ENCODE results near the gene GRIA1. TPM values are rescaled to one million over a fixed set of nuclear protein-coding genes. Genes with fewer than 3 reads are reported as not detected.

The GRIA1 gene
- total and polyA plus RNA-seq, 5 donors from 2014 or later = not detected

DNA sequence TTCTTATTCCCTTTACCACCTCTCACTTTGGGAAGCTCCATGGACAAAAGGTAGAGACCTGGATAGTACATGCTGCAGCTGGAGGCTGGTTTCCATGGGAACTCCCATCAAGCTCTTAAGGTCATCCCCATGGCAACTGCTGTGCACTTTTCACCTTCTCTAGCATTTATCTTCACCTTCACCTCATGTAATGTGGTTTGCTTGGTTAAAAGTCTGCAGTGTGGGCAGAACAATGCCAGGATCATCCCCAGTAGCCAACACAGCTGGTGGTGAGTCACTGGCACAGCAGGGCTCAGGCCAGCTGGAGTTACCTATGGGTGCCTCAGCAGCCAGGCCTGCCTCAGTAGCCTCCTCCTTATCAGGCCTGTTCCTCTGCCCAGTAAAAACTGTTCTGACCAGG is 210.5 kb downstream of the GRIA1 start:
- no peaks in the 10 kb centered on the region for H3K27me3 Mint-ChIP-seq
- H3K36me3 Mint-ChIP-seq = no peaks in the 10 kb centered on the region
- H3K4me3 Mint-ChIP-seq = no peak overlapping the region
- Histone ChIP-seq H3K27me3 (ENCODE audit: control insufficient read depth, insufficient read depth, low read length) (no peaks in the 10 kb centered on the region), H3K27ac (ENCODE audit: insufficient read depth, low read length, poor library complexity, severe bottlenecking) (no peak overlapping the region), H3K4me3 (ENCODE audit: low read depth, low read length) (no peak overlapping the region), H3K36me3 (ENCODE audit: control insufficient read depth, insufficient read depth, low read length) (no peaks in the 10 kb centered on the region), H3K9me3 (ENCODE audit: control insufficient read depth in 2 of 2, low read length in 2 of 2) (no peaks in the 10 kb centered on the region), H3K4me1 (ENCODE audit: control insufficient read depth, insufficient read depth, low read length, poor library complexity, severe bottlenecking) (no peaks in the 10 kb centered on the region)
- no peak for DNase-seq
- no peaks in the 10 kb centered on the region for H3K4me1 Mint-ChIP-seq
- no peak overlapping the region for H3K27ac Mint-ChIP-seq
- ATAC-seq (ENCODE audit: low read depth in 2 of 2) = no peak
- H3K9me3 Mint-ChIP-seq = peaks cover 0 to 6% (median 0%) of the 10 kb centered on the region in 7 donors

DNA sequence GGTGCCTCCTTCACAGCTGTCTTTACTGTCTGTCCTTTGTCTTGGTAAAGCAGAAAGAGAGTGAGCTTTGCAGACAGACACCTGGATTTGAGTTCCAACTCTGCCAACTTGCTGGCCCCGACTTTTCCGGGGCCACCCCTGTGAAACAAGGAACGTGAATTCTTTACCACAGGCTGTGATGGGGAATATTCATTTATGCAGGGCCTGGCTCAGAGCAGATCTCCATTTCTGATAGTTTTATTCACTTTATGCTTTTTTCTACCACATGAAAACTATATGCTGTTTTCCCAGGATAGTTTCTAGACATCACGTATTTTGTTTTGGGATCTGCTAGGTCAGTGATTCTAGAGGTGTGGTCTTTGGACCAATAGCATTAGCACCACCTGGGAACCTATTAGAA is 211.8 kb downstream of the GRIA1 start:
- no peak for ATAC-seq (ENCODE audit: low read depth in 2 of 2)

DNA sequence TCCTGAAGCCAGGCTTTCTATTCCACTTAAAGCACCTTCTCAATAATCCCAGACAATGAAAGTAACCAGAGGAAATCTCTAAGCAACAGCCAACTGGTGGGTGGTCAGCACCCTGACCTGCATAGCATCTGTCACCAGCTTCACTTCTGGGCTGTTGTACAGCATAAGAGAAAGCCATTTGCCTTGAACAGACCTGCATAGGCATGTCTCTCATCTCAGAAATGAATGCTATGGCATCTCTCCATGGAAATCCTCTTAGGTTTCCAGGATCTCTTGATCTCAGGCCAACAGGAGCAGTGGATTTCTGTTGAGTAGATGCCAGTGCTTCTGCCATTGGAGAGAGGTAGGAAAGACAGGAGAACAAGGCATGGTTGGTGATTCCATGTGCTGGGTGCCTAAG is 213.6 kb downstream of the GRIA1 start:
- DNase-seq (no peak), ATAC-seq (ENCODE audit: low read depth in 2 of 2) (no peak)
- no peaks in the 10 kb centered on the region for H3K27me3 Mint-ChIP-seq
- no peaks in the 10 kb centered on the region for H3K36me3 ChIP-seq (ENCODE audit: control insufficient read depth, insufficient read depth, low read length)
- no peak overlapping the region for H3K4me3 ChIP-seq (ENCODE audit: low read depth, low read length)
- no peak overlapping the region for H3K27ac ChIP-seq (ENCODE audit: insufficient read depth, low read length, poor library complexity, severe bottlenecking)
- H3K27me3 ChIP-seq (ENCODE audit: control insufficient read depth, insufficient read depth, low read length) = no peaks in the 10 kb centered on the region
- H3K4me1 ChIP-seq (ENCODE audit: control insufficient read depth, insufficient read depth, low read length, poor library complexity, severe bottlenecking) = no peaks in the 10 kb centered on the region
- H3K27ac Mint-ChIP-seq = no peak overlapping the region
- no peaks in the 10 kb centered on the region for H3K36me3 Mint-ChIP-seq
- H3K9me3 ChIP-seq (ENCODE audit: control insufficient read depth in 2 of 2, low read length in 2 of 2) = no peaks in the 10 kb centered on the region
- H3K4me3 Mint-ChIP-seq = no peak overlapping the region
- peaks cover 0 to 6% (median 0%) of the 10 kb centered on the region in 7 donors for H3K9me3 Mint-ChIP-seq
- no peaks in the 10 kb centered on the region for H3K4me1 Mint-ChIP-seq

More for the DNA sequence above, 211.8 kb downstream of the GRIA1 start:
- no peak overlapping the region for H3K4me3 Mint-ChIP-seq
- H3K27ac Mint-ChIP-seq = no peak overlapping the region
- Histone ChIP-seq H3K27me3 (ENCODE audit: control insufficient read depth, insufficient read depth, low read length) (no peaks in the 10 kb centered on the region), H3K36me3 (ENCODE audit: control insufficient read depth, insufficient read depth, low read length) (no peaks in the 10 kb centered on the region), H3K4me1 (ENCODE audit: control insufficient read depth, insufficient read depth, low read length, poor library complexity, severe bottlenecking) (no peaks in the 10 kb centered on the region), H3K9me3 (ENCODE audit: control insufficient read depth in 2 of 2, low read length in 2 of 2) (no peaks in the 10 kb centered on the region), H3K4me3 (ENCODE audit: low read depth, low read length) (no peak overlapping the region), H3K27ac (ENCODE audit: insufficient read depth, low read length, poor library complexity, severe bottlenecking) (no peak overlapping the region)
- H3K9me3 Mint-ChIP-seq = peaks cover 0 to 6% (median 0%) of the 10 kb centered on the region in 7 donors
- DNase-seq = no peak
- H3K36me3 Mint-ChIP-seq = no peaks in the 10 kb centered on the region
- H3K27me3 Mint-ChIP-seq = no peaks in the 10 kb centered on the region
- no peaks in the 10 kb centered on the region for H3K4me1 Mint-ChIP-seq

DNA sequence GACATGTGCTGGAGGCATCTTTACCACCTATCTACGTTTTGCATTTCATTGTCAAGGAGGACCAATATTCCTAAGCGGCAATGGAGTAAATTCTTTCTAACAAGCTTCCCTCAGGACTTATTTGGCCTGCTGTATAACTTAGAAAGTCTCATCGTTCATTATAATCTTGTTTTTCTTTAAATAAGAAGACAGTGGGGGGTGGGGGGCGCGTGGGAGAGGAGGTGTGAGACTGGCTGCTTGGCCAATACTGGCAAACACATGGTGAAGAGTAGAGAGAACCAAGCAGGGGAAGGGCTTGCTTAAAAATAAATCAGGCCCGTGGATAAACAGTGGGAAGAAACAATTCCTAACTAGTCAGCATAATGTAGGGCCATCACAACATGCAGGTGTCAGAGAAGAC is 217.2 kb downstream of the GRIA1 start:
- Histone ChIP-seq H3K27ac (ENCODE audit: insufficient read depth, low read length, poor library complexity, severe bottlenecking) (no peak overlapping the region), H3K36me3 (ENCODE audit: control insufficient read depth, insufficient read depth, low read length) (no peaks in the 10 kb centered on the region), H3K27me3 (ENCODE audit: control insufficient read depth, insufficient read depth, low read length) (no peaks in the 10 kb centered on the region), H3K9me3 (ENCODE audit: control insufficient read depth in 2 of 2, low read length in 2 of 2) (no peaks in the 10 kb centered on the region), H3K4me3 (ENCODE audit: low read depth, low read length) (no peak overlapping the region), H3K4me1 (ENCODE audit: control insufficient read depth, insufficient read depth, low read length, poor library complexity, severe bottlenecking) (no peaks in the 10 kb centered on the region)
- Mint-ChIP-seq H3K4me1 (no peaks in the 10 kb centered on the region), H3K27me3 (no peaks in the 10 kb centered on the region), H3K9me3 (peaks cover 0 to 6% (median 0%) of the 10 kb centered on the region in 7 donors), H3K4me3 (no peak overlapping the region), H3K36me3 (no peaks in the 10 kb centered on the region), H3K27ac (no peak overlapping the region)
- no peak for DNase-seq
- ATAC-seq (ENCODE audit: low read depth in 2 of 2) = no peak

DNA sequence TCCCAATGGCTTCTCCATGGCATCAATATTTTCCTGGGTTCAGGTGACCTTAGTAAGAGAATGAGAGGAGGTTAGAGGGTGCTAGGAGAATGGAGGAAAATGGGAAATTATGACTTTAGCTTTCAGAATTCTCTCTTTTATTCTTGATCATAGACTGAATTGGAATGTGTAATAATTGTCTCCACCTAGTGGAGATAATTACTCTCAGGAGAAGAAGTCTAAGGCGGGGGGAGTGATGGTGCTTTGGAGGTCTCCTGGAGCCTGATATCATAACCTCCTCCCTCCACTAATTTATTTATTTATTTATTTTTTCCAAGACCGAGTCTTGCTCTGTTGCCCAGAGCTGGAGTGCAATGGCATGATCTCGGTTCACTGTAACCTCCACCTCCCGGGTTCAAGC is 221.3 kb downstream of the GRIA1 start:
- ATAC-seq (ENCODE audit: low read depth in 2 of 2) = no peak
- Histone ChIP-seq H3K36me3 (ENCODE audit: control insufficient read depth, insufficient read depth, low read length) (no peaks in the 10 kb centered on the region), H3K4me1 (ENCODE audit: control insufficient read depth, insufficient read depth, low read length, poor library complexity, severe bottlenecking) (no peaks in the 10 kb centered on the region), H3K9me3 (ENCODE audit: control insufficient read depth in 2 of 2, low read length in 2 of 2) (no peaks in the 10 kb centered on the region), H3K4me3 (ENCODE audit: low read depth, low read length) (no peak overlapping the region), H3K27ac (ENCODE audit: insufficient read depth, low read length, poor library complexity, severe bottlenecking) (no peak overlapping the region), H3K27me3 (ENCODE audit: control insufficient read depth, insufficient read depth, low read length) (no peaks in the 10 kb centered on the region)
- no peaks in the 10 kb centered on the region for H3K36me3 Mint-ChIP-seq
- H3K4me3 Mint-ChIP-seq = no peak overlapping the region
- peaks cover 0 to 6% (median 0%) of the 10 kb centered on the region in 7 donors for H3K9me3 Mint-ChIP-seq
- H3K4me1 Mint-ChIP-seq = no peaks in the 10 kb centered on the region
- H3K27ac Mint-ChIP-seq = no peak overlapping the region
- H3K27me3 Mint-ChIP-seq = no peaks in the 10 kb centered on the region
- DNase-seq = no peak

DNA sequence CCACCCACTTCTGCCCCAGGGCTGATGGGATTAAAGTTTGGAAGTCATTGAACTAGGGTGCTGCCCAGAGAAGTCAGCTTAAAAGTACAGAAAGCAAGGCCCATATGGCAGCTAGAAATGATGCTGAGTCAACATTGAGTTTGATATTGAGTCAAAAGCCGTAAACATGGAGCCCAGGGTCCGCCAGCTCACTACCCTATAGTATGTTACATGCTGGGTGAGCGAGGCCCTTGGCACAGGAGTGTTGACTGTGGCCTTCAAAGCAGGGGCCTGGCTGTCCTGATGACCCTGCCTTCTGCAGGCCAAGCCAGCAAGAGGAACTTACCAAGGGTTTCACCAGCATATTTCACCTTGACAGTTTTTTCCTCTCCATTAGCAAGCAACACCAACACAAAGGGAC is 222.5 kb downstream of the GRIA1 start:
- no peak for ATAC-seq (ENCODE audit: low read depth in 2 of 2)
- no peaks in the 10 kb centered on the region for H3K36me3 Mint-ChIP-seq
- no peak overlapping the region for H3K4me3 Mint-ChIP-seq

DNA sequence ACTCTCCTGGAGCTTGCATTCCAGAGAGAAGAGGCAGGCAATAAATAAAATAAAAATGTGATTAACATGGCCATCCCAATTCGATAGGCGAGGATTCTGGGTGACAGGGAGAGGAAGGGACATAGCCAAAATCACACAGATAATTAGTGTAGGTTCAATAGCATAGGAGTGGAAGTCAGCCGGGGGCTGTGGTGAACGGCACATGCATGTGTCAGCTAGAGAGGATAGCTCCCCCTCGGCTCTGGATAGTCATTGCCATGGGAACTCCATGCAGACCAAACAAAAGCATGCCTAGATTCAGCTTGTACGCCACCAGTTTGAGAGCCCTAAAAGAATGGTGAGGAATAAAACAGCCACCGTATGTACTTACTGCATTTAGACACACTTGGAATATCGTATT is 223.5 kb downstream of the GRIA1 start:
- ATAC-seq (ENCODE audit: low read depth in 2 of 2) (no peak), DNase-seq (no peak)
- Mint-ChIP-seq H3K36me3 (no peaks in the 10 kb centered on the region), H3K9me3 (peaks cover 0 to 4% (median 0%) of the 10 kb centered on the region in 7 donors), H3K27me3 (no peaks in the 10 kb centered on the region), H3K27ac (no peak overlapping the region), H3K4me1 (no peaks in the 10 kb centered on the region), H3K4me3 (no peak overlapping the region)
- Histone ChIP-seq H3K4me1 (ENCODE audit: control insufficient read depth, insufficient read depth, low read length, poor library complexity, severe bottlenecking) (no peaks in the 10 kb centered on the region), H3K4me3 (ENCODE audit: low read depth, low read length) (no peak overlapping the region), H3K9me3 (ENCODE audit: control insufficient read depth in 2 of 2, low read length in 2 of 2) (no peaks in the 10 kb centered on the region), H3K27ac (ENCODE audit: insufficient read depth, low read length, poor library complexity, severe bottlenecking) (no peak overlapping the region), H3K36me3 (ENCODE audit: control insufficient read depth, insufficient read depth, low read length) (no peaks in the 10 kb centered on the region), H3K27me3 (ENCODE audit: control insufficient read depth, insufficient read depth, low read length) (no peaks in the 10 kb centered on the region)

More for the DNA sequence above, 222.5 kb downstream of the GRIA1 start:
- no peaks in the 10 kb centered on the region for H3K36me3 ChIP-seq (ENCODE audit: control insufficient read depth, insufficient read depth, low read length)
- no peaks in the 10 kb centered on the region for H3K27me3 Mint-ChIP-seq
- H3K4me1 ChIP-seq (ENCODE audit: control insufficient read depth, insufficient read depth, low read length, poor library complexity, severe bottlenecking) = no peaks in the 10 kb centered on the region
- no peaks in the 10 kb centered on the region for H3K4me1 Mint-ChIP-seq
- no peaks in the 10 kb centered on the region for H3K9me3 ChIP-seq (ENCODE audit: control insufficient read depth in 2 of 2, low read length in 2 of 2)
- no peaks in the 10 kb centered on the region for H3K27me3 ChIP-seq (ENCODE audit: control insufficient read depth, insufficient read depth, low read length)
- no peak overlapping the region for H3K27ac Mint-ChIP-seq
- no peak overlapping the region for H3K27ac ChIP-seq (ENCODE audit: insufficient read depth, low read length, poor library complexity, severe bottlenecking)
- peaks cover 0 to 6% (median 0%) of the 10 kb centered on the region in 7 donors for H3K9me3 Mint-ChIP-seq
- DNase-seq = no peak
- H3K4me3 ChIP-seq (ENCODE audit: low read depth, low read length) = no peak overlapping the region

DNA sequence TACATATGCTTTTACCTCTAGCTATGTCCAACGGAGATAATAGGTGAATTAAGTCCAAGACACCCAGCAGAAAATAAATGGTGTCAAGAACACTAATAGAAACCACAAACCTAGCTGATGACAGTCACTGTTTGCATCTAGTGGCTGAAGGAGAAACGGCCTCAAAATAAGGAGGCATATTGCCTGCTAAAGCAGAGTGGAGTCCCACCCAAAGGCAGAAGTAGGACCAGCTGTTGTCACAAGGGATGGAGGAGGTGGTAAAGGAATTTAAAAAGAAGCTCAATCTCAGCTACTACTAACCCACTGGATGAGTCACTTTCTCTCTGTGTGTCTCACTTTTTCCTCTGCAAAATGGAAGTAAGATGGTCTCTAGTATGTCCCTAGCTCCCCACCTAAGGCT is 224.3 kb downstream of the GRIA1 start:
- Histone ChIP-seq H3K27ac (ENCODE audit: insufficient read depth, low read length, poor library complexity, severe bottlenecking) (no peak overlapping the region), H3K4me1 (ENCODE audit: control insufficient read depth, insufficient read depth, low read length, poor library complexity, severe bottlenecking) (no peaks in the 10 kb centered on the region), H3K36me3 (ENCODE audit: control insufficient read depth, insufficient read depth, low read length) (no peaks in the 10 kb centered on the region), H3K9me3 (ENCODE audit: control insufficient read depth in 2 of 2, low read length in 2 of 2) (no peaks in the 10 kb centered on the region), H3K27me3 (ENCODE audit: control insufficient read depth, insufficient read depth, low read length) (no peaks in the 10 kb centered on the region), H3K4me3 (ENCODE audit: low read depth, low read length) (no peak overlapping the region)
- Mint-ChIP-seq H3K27me3 (no peaks in the 10 kb centered on the region), H3K4me3 (no peak overlapping the region), H3K4me1 (no peaks in the 10 kb centered on the region), H3K27ac (no peak overlapping the region), H3K36me3 (no peaks in the 10 kb centered on the region), H3K9me3 (peaks cover 0 to 4% (median 0%) of the 10 kb centered on the region in 7 donors)
- no peak for DNase-seq
- no peak for ATAC-seq (ENCODE audit: low read depth in 2 of 2)
